Astrocyte (in vitro differentiated cells and primary cell): ENCODE measurements around the gene ADAMTS6.

Experiments
- EZH2 ChIP-seq: IDR thresholded peaks from 2 replicates; pipeline ENCODE4 v1.6.1; 2012; ENCODE audit warnings: mild to moderate bottlenecking, low read length, inconsistent platforms; ENCODE audit not compliant: insufficient read depth
- TF ChIP-seq, protein P1 (sequence below): IDR thresholded peaks from 2 replicates; pipeline ENCODE4 v1.5.1; 2011; ENCODE audit warnings: low read depth, mild to moderate bottlenecking, inconsistent platforms, low read length, moderate library complexity; ENCODE audit not compliant: insufficient read depth

DNA sequence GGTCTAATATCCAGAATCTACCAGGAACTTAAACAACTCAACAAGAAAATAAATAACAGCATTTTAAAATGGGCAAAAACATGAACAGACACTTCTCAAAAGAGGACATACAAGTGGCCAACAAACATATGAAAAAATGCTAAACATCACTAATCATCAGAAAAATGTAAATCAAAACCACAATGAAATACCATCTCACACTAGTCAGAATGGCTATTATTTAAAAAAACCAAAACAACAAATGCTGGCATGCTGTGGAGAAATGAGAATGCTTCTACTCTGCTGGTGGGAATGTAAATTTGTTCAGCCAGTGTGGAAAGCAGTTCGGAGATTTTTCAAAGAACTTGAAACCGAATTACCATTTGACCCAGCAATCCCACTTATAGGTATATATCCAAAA lies 63.1 kb downstream of the ADAMTS6 start:
- TF ChIP-seq EZH2, result no peak
- TF ChIP-seq, protein P1, sequence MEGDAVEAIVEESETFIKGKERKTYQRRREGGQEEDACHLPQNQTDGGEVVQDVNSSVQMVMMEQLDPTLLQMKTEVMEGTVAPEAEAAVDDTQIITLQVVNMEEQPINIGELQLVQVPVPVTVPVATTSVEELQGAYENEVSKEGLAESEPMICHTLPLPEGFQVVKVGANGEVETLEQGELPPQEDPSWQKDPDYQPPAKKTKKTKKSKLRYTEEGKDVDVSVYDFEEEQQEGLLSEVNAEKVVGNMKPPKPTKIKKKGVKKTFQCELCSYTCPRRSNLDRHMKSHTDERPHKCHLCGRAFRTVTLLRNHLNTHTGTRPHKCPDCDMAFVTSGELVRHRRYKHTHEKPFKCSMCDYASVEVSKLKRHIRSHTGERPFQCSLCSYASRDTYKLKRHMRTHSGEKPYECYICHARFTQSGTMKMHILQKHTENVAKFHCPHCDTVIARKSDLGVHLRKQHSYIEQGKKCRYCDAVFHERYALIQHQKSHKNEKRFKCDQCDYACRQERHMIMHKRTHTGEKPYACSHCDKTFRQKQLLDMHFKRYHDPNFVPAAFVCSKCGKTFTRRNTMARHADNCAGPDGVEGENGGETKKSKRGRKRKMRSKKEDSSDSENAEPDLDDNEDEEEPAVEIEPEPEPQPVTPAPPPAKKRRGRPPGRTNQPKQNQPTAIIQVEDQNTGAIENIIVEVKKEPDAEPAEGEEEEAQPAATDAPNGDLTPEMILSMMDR, result no peak
